HG03064 (cell line): ENCODE data around the gene ARHGEF17.
A peak's percentile ranks its signal among the peaks of the same experiment; 100 is the strongest.
"Not testable (repeated sequence)": the region's sequence is repeated elsewhere in the genome, so short reads cannot be mapped to it uniquely, and the experiment has no call there.

Experiments
- ATAC-seq: cut with Tn5 transposase; IDR thresholded peaks from one replicate; pipeline ENCODE4 v1.9.1; 2021; ENCODE audit warnings: low read depth; ENCODE audit not compliant: unreplicated experiment

ARHGEF17 gene

GRCh38 chr11:73271936-73272679, 36.0 kb upstream of the ARHGEF17 start, which contains the start of gene P2RY6:
Gene P2RY6, plus strand, starts transcription at chr11:73272338. Its CDS starts 24,181 bp downstream, at chr11:73296519.
- no peak for ATAC-seq

GRCh38 chr11:73272680-73273038, 35.4 kb upstream of the ARHGEF17 start:
- ATAC-seq: no peak

- ATAC-seq: no peak
These were observed 34.7 kb upstream of the ARHGEF17 start for GRCh38 chr11:73273222-73273895.

DNA sequence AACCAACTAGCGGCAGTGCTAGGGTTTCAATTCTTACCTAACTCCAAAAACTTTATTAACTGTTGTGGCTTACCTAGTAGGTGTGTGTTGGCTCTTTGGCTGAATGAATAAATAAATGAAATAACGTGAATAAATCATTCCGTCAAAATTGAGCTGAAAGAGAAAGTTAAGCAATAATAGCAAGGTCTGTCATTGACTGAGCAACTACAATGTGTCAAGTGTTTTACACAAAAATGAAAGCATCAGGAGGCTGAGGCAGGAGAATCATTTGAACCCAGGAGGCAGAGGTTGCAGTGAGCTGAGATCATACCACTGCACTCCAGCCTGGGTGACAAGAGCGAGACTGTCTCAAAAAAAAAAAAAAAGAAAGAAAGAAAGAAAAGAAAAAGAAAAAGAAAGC, 33.9 kb upstream of the ARHGEF17 start:
- not testable (repeated sequence) for ATAC-seq

- no peak for ATAC-seq
These were observed 33.2 kb upstream of the ARHGEF17 start for GRCh38 chr11:73274722-73275380.

DNA sequence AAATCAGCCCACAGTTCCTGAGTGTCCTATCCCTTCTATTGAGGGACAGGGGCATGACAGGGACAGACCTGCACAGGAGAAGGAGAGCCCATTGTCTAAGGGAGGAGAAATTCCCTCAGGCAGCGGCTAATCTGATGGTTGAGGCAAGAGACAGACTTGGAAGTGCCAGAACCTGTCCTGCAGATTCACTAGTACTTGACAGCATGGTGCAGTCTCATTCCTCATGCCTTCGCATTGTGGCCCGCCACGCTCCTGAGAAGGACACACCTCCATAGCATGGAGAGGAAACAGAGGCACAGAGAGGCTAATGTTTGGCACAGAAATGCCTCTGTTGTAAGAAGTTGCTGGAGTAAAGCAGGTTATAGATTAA, 32.7 kb upstream of the ARHGEF17 start:
- no peak for ATAC-seq

- no peak for ATAC-seq
These were observed 30.6 kb upstream of the ARHGEF17 start for GRCh38 chr11:73277467-73277866.

DNA sequence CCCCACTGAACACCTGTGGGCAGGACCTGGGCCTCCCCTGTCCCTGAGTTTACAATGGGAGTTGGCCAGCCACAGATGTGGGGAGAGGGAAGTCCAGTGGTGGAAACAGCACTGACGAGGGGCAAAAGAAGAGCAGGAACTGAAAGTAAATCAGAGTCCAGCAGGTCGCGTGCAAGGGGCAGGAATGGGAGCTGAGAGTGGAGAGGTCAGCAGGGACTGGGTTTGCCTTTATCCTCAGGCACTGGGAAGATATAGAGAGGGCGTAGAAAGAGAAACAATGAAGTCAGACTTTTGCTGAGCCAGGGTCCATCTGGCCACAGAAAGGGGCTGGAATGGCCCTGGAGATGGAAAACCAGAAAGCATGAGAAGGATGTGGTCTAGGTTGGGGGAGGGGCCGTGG, 27.4 kb upstream of the ARHGEF17 start:
- ATAC-seq: no peak

DNA sequence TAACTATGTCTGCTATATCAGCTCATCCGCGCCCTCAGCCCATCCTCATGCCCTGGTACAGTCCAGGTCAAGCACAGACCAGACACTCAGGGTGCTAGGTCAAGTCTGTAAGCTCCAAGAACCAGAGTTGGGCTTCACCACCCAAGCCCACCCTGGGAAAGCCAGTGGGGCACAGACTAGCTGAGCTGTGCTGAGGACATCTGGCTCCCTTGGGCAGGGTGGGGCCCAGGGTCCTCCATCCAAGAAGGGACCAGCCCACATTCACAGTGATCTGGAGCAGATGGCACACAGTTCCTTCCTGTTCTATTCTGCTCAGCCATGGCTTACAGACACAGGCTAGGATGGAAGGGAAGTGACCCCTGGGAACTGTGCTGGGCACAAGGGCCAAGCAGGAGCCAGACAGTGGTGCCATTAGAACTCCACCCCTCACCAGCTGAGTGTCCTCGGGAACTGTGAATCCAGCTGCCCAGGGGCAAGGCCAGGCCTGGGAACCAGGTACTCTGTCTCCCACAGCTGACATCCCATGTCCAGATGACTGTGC, 26.8 kb upstream of the ARHGEF17 start:
- ATAC-seq: no peak

GRCh38 chr11:73281796-73282660, 26.0 kb upstream of the ARHGEF17 start:
- ATAC-seq: no peak

DNA sequence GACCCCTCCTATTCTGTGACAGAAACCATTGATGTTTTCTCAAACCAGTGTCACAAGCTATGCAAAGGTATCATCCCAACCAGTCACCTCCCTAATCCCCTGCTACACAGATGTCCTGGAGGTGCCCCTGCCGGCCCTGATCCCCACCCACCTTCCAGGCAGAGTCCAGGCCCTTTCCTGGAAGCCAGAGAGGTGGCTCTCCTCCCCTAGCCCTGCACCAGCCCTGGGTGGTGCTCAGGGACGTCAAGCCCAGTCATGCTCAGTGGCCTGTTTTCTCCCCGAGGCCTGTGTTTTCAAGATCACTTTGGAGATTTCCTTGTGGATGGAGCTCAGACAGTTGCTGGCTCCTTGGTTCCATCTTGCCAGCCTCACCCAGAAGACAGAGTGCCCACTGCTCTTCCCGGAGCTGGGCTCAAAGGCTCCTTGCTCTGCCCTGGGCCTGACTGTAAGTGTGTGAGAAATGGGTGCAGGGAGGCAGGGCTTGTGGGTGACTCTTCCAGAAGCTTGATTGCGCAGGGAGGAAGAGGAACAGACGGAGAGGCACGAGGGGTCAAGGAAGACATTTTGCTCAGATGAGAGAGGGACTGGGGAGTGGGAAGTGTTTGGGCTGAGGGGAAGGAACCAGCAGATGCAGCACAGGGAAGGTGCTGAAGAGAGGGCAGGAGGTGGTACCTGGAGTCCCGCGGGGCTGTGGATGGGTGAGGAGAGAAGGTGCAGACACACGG, 24.6 kb upstream of the ARHGEF17 start:
- ATAC-seq: no peak

- no peak for ATAC-seq
These were observed 24.0 kb upstream of the ARHGEF17 start for GRCh38 chr11:73284106-73284505.

DNA sequence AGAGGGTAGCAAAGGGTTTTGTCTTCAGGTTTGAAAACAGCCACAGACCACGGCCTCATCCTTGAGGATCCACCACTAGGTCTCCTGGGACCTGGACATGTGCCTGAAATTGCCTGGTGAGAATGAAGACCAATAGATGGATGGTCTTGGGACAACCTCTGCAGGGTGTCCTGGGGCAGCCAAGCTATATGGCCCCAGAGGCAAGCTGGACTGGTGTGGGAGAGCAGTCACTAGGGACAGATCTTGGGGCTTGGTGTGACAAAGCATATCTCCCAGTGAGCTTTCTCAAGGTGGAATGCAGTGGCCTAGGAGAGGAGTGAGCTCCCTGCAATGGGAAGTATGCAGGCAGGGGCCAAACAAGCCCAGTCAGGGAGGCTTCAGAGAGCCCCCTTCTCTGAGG, 22.4 kb upstream of the ARHGEF17 start:
- ATAC-seq: no peak

DNA sequence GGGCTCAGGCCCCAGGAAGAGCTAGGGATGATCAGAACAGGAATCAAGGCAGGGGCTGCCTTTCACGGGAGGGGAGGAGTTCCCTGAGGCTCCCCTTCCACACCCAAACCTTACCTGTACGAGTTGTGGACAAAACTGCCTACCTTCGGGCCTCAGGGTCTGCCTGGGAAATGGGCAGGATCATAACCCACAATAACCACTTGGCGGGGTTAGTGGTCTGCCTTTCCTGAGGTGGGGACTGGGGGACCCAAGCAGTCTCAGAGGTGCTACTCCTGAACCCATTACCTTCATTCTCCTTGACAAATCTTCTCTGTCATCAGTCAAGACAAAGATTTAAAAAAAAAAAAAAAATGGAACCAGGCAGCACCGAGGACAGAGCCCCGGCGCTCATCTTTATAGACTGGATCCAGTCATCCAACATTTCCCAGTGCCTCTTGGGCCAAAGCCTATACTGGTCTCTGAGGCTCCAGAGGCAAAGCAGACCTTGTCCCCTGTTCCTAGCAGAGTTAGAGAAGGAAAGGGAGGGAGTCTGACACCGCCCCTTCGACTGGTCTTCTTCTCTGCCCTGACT, 21.8 kb upstream of the ARHGEF17 start:
- no peak for ATAC-seq

DNA sequence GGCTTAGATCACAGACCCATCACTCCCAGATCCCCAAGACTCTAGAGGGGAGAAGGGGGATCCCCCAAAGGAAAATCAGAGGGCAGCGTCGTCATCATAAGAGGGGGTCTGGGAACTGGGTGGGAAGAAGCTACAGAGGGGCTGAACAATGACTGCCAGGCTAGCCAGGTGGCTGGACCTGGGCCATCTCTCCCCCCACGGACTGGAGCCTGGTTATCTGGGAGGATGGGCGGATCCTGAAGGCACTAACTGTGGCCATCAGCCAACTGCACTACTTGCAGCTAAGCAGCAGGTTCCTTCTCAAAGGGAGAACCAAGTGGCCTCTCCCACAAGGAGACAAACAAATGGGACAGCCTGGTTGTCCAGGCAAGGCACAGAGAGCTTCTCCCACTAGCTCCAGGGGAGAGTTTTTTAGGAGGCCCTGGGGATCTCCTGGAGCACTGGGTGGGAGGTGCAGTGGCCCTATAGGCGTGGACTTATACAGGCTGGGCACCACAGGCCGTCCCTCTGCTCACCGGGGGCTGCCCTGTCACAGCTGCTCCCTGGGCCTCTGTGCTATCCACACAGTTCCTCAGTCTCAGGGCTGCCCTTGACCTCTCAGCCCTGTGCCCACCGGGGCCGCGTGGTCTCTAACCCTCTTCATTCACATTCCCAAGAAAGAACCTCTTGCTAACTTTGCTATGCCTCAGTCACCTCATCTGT, 20.5 kb upstream of the ARHGEF17 start:
- no peak for ATAC-seq

- no peak for ATAC-seq
These were observed 19.7 kb upstream of the ARHGEF17 start for GRCh38 chr11:73288192-73288872.

GRCh38 chr11:73288873-73289707, 19.0 kb upstream of the ARHGEF17 start:
- ATAC-seq: peak; percentile 73

DNA sequence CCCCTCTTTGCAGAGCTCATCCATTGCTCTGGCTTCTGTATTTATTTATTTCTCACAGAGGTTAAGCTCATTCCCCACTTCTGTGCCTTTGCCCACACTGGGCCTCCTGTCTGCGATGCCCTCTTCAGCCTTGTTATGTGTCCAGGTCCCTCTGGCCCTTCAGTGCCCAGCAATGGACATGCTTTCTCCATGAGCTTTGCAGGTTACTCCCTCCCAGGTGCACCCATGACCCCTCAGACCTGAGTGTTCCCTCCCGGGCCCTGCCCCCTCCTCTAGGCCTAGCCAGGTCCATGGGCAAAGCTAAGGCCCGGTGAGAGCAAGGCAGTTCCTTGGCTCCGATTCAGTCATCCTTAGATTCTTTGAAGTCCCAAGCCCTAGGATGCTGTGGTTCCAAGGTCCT, 17.5 kb upstream of the ARHGEF17 start:
- ATAC-seq: no peak
